Uterus (tissue), 4 donors: ENCODE results near the gene DMGDH. TPM values are rescaled to one million over a fixed set of nuclear protein-coding genes. Genes with fewer than 3 reads are reported as not detected.

Experiments used
- DNase-seq, 2 donors: peaks; one replicate each; pipeline ENCODE4 v3.0.0-alpha.2; 2019 to 2020
- H3K27ac ChIP-seq, 2 donors: fragments of 200-600 bp; sonication (generic); 1 replicate in 1 of 2; 2 replicates in 1 of 2; pipeline ENCODE4 v1.5.1; 2016 to 2018
- H3K27me3 ChIP-seq, 2 donors: fragments of 200-600 bp; sonication (generic); one replicate each; pipeline ENCODE4 v1.5.1; 2018 to 2019; ENCODE audit warnings: control low read depth in 1 of 2
- H3K36me3 ChIP-seq, 2 donors: fragments of 200-600 bp; sonication (generic); one replicate each; pipeline ENCODE4 v1.5.1; 2019; ENCODE audit warnings: control low read depth in 1 of 2
- H3K4me1 ChIP-seq, 2 donors: fragments of 200-600 bp; sonication (generic); one replicate each; pipeline ENCODE4 v1.5.1; 2018 to 2019; ENCODE audit warnings: control low read depth in 1 of 2
- H3K4me3 ChIP-seq, 2 donors: fragments of 200-600 bp; sonication (generic); 1 replicate in 1 of 2; 2 replicates in 1 of 2; pipeline ENCODE4 v1.5.1; 2018 to 2019; ENCODE audit warnings: mild to moderate bottlenecking in 1 of 2
- H3K9me3 ChIP-seq, 2 donors: fragments of 200-600 bp; sonication (generic); one replicate each; pipeline ENCODE4 v1.5.1; 2019; ENCODE audit warnings: control low read depth in 1 of 2
- POLR2A ChIP-seq, 2 donors: fragments of 450-650 bp; IDR thresholded peaks; one replicate each; pipeline ENCODE4 v1.6.1; 2016; ENCODE audit warnings: antibody characterized with exemption in 2 of 2, mild to moderate bottlenecking in 1 of 2, moderate library complexity in 1 of 2
- intact Hi-C: fragments of 100-400 bp; cut with DNase I; formaldehyde crosslinking; loops from one replicate; pipeline ENCODE4 v1.15.1; 2023; ENCODE audit warnings: low total_unique reads
- total RNA-seq, 4 donors: library from RNA; depleted of rRNA in 3 of 4; stranded (reverse); fragments of >200 nt in 3 of 4; gene quantifications; one replicate each; pipeline versions ENCODE4 v1.1.0 to v1.2.4, GENCODE V29; 2014 to 2023
- TF ChIP-seq, protein P1 (sequence below), 4 experiments: fragments of 200-600 bp in 2 of 4; fragments of 450-650 bp in 2 of 4; sonication (generic) in 2 of 4; IDR thresholded peaks; one replicate each; pipeline ENCODE4 v1.5.1; 2016 to 2019; ENCODE audit warnings: antibody characterized with exemption in 4 of 4, mild to moderate bottlenecking in 2 of 4, moderate library complexity in 1 of 4
- donor health status: DM: yes; HTN: yes; CAD: no.

DMGDH gene
- total RNA-seq, 4 donors from 2014 or later = 2.8 to 5.7 TPM; not detected in 2

DNA sequence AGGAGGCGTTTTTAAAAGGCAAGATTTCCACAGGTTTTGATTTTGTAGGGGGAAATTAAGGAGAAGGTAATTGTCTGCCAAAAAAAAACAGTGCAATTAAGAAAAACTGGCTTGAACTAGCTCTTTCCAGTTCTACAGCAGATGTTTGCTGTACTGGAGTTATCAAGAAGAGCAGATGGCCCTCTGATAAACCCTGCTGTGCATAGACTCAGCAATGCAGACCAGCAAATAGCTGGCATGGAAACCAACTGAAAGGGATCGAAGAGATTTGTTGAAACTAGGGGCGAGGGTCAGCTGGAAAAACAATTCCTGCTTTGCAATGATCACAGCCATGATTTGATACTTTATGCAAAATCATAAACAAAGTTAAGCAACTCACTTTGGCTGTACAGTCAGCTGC is 24.3 kb upstream of the DMGDH start:
- DNase-seq = no peak
- Histone ChIP-seq H3K9me3 (no peaks in the 10 kb centered on the region), H3K36me3 (no peaks in the 10 kb centered on the region), H3K27ac (no peak overlapping the region), H3K27me3 (no peaks in the 10 kb centered on the region), H3K4me1 (no peaks in the 10 kb centered on the region), H3K4me3 (no peak overlapping the region)
- intact Hi-C loops = no loop called here
- no peak for TF ChIP-seq POLR2A (IDR thresholded peaks at IDR 0.05)
- TF ChIP-seq, protein P1, sequence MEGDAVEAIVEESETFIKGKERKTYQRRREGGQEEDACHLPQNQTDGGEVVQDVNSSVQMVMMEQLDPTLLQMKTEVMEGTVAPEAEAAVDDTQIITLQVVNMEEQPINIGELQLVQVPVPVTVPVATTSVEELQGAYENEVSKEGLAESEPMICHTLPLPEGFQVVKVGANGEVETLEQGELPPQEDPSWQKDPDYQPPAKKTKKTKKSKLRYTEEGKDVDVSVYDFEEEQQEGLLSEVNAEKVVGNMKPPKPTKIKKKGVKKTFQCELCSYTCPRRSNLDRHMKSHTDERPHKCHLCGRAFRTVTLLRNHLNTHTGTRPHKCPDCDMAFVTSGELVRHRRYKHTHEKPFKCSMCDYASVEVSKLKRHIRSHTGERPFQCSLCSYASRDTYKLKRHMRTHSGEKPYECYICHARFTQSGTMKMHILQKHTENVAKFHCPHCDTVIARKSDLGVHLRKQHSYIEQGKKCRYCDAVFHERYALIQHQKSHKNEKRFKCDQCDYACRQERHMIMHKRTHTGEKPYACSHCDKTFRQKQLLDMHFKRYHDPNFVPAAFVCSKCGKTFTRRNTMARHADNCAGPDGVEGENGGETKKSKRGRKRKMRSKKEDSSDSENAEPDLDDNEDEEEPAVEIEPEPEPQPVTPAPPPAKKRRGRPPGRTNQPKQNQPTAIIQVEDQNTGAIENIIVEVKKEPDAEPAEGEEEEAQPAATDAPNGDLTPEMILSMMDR (IDR thresholded peaks at IDR 0.05) = no peak

DNA sequence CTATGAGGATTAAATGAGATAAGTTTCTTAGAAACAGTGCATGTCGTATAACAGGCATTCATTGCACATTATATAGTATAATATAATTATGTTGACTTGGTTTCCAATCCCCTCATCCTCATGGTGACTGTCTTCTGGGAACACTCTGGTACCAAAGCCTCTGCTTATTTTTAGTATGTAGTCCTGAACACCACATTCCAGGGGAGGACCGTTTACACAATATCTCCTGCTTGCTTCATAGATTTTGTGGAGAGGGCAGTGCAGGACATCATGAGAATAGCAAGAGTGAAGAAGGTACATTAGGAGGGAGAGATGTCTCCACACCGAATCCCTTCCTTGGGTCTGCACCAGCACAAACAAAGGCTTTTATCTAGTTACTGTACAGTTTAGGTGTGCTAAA is 21.6 kb upstream of the DMGDH start:
- no peak for TF ChIP-seq POLR2A (IDR thresholded peaks at IDR 0.05)
- TF ChIP-seq, protein P1 (IDR thresholded peaks at IDR 0.05) = no peak
- DNase-seq = no peak
- H3K27ac ChIP-seq = no peak overlapping the region
- no peaks in the 10 kb centered on the region for H3K9me3 ChIP-seq
- intact Hi-C loops = no loop called here
- H3K36me3 ChIP-seq = no peaks in the 10 kb centered on the region
- no peaks in the 10 kb centered on the region for H3K4me1 ChIP-seq
- H3K27me3 ChIP-seq = no peaks in the 10 kb centered on the region
- H3K4me3 ChIP-seq = no peak overlapping the region

DNA sequence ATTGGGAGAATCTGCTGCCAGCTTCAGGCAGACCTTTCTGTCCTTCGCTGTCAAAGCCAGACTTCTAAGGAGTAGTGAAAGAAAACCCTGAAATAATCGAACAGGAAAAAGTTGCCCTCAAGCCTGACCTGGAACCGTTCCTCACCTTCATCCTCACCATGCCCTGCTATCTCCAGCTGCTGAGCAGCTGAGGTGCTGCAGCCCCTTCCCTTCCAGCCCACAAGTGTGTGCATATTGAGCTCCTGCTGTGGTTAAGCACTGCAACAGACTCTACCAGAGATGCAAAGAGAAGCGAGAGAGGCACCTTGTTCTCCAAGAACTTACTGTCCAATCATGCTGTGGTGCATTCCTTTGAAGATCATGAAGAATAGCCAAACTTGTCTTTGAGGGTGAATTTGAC is 19.0 kb upstream of the DMGDH start:
- no peak overlapping the region for H3K27ac ChIP-seq
- TF ChIP-seq POLR2A (IDR thresholded peaks at IDR 0.05) = no peak
- TF ChIP-seq, protein P1 (IDR thresholded peaks at IDR 0.05) = no peak
- intact Hi-C loops = no loop called here

DNA sequence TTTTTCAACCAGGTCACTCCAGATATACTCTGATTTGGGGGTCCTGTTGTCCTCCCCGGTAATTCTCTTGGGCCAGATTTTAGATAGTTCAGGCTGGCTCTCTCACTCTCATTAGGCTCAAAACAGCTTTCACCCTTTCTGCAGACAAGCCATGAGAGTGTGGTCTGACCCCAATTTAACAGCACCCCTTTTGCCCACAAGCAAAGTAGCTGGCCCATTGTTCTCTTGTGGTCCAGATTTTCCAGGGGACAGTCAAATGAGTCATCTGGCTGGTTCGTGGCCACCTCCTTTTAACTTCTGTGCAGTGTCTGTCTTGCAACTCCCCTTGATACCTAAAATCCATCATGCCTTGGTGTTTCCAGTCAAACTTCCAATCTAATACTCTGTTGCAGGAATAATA is 16.6 kb upstream of the DMGDH start:
- Histone ChIP-seq H3K4me1 (no peaks in the 10 kb centered on the region), H3K27me3 (no peaks in the 10 kb centered on the region), H3K4me3 (no peak overlapping the region), H3K9me3 (no peaks in the 10 kb centered on the region), H3K36me3 (no peaks in the 10 kb centered on the region), H3K27ac (no peak overlapping the region)
- intact Hi-C loops = no loop called here
- DNase-seq = no peak
- TF ChIP-seq, protein P1 (IDR thresholded peaks at IDR 0.05) = no peak
- TF ChIP-seq POLR2A (IDR thresholded peaks at IDR 0.05) = no peak

More for the DNA sequence above, 19.0 kb upstream of the DMGDH start:
- no peaks in the 10 kb centered on the region for H3K9me3 ChIP-seq
- no peaks in the 10 kb centered on the region for H3K4me1 ChIP-seq
- no peaks in the 10 kb centered on the region for H3K27me3 ChIP-seq
- no peak overlapping the region for H3K4me3 ChIP-seq
- no peaks in the 10 kb centered on the region for H3K36me3 ChIP-seq
- DNase-seq = no peak

DNA sequence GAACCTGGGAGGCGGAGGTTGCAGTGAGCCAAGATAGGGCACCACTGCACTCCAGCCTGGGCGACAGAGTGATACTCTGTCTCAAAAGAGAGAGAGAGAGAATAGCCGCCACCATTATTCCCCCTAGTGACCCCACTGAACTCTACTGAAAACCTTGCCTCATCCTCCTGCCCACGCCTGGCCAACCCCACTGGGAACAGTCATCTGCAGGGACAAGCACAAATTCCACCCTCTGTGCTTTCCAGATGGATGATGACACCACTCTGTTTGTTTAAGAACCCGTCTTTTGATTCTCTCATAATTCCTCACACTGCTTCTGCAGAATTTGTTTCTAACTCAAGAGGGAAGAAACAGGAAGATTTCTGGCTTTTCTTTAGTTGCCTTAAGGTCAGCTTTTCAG is 12.3 kb upstream of the DMGDH start:
- H3K4me1 ChIP-seq = no peaks in the 10 kb centered on the region
- no peak overlapping the region for H3K27ac ChIP-seq
- no peak overlapping the region for H3K4me3 ChIP-seq
- intact Hi-C loops = no loop called here
- H3K36me3 ChIP-seq = no peaks in the 10 kb centered on the region
- no peaks in the 10 kb centered on the region for H3K9me3 ChIP-seq
- TF ChIP-seq POLR2A (IDR thresholded peaks at IDR 0.05) = no peak
- TF ChIP-seq, protein P1 (IDR thresholded peaks at IDR 0.05) = no peak
- H3K27me3 ChIP-seq = no peaks in the 10 kb centered on the region
- DNase-seq = no peak
